GM18873 (cell line): ENCODE measurements around the gene FAM89B.

Experiments
- ATAC-seq: cut with Tn5 transposase; IDR thresholded peaks from one replicate; pipeline ENCODE4 v1.9.1; 2021; ENCODE audit warnings: mild to moderate bottlenecking, moderate library complexity, moderate number of reproducible peaks; ENCODE audit not compliant: unreplicated experiment, low FRiP score

FAM89B gene

DNA sequence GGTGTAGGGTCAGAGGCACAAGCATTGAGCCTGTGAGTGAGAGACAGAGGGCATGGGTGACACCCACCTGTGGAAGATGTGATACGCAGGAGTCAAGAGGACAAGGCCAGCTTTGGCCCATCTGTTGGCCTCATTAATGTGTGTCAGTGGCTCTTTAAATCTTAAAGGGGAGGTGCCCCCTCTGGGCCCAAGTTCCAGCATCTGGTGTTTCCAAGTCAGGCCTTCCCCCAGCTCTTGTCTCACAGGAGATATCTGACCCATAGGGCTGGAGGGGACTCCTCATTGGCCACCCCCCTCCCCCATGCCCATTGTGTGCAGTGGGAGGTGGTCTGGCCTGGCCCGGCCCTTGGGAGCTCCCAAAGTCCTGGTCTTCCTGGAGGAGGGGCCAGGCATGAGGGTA is 14.3 kb downstream of the FAM89B start:
- ATAC-seq = no peak

DNA sequence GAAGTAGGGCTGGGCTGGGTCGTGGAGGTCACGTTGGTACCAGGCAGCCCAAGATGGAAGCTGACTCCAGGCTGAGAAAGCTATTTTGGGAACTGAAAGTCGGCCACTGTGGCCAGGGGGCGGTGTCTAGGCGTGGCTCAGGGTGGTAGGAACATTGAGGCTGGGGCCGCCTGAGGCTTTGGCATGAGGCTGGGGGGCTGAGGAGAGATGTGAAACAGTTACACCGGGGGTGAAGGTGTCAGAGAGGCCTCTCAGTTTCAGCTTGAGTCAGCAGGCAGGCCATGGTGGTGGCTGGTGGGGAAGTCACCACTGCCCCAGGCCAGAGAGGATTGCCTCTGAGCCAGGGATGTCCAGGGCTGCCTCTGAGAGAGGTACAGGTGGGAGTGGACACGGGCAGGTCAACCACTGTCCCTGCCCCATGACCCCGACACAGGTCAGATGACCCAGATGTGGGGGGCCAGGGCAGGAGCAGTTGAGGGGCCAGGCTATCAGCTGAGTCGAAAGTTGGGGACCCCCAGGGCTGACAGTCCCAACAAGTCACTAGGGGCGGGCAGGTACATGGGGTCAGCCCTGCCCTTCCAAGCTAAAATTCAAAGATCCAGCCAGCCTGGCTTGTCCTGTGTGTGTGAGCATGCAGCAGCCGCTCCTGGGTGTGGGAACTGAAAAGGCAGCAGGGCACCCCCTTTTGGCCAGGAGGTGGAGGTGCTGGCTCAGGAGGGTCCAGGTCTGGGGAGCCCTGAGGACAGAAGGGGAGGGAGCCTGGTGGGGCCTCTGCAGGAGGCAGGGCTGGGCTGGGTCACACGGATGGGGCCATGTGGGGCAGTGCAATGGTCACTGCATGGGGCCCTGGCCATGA is 16.1 kb downstream of the FAM89B start:
- peak; percentile 74 for ATAC-seq

DNA sequence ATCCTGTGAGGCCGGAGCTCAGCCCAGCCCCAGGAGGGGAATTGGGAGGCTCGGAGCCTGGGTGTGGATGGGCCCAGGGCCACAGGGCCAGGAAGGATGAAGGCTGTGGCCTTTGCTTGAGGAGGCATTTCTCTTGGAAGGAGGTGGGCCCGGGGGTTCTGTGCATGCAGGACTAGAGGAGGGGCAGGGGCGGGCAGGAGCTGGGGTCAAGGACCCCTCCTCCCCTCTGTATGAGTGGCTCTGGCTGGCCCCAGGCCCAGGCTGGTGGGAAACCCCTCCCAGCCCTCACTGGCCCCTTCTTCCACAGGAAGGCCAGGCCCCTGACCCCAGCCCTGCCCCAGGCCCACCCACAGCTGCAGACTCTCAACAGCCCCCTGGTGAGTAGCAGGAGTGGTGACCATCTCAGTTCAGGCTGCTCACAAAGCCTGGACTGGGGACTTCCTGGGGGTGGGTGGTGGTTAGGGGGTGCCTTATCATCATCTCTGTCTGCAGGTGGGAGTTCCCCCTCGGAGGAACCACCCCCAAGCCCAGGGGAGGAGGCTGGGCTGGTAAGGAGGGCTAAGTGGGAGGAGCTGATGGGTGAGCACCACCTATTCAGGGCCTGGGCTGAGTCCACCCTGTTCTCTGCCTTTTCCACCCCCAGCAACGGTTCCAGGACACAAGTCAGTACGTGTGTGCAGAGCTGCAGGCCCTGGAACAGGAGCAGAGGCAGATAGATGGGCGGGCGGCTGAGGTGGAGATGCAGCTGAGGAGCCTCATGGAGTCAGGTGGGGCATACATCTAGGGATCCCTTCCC is 17.3 kb downstream of the FAM89B start:
- no peak for ATAC-seq

DNA sequence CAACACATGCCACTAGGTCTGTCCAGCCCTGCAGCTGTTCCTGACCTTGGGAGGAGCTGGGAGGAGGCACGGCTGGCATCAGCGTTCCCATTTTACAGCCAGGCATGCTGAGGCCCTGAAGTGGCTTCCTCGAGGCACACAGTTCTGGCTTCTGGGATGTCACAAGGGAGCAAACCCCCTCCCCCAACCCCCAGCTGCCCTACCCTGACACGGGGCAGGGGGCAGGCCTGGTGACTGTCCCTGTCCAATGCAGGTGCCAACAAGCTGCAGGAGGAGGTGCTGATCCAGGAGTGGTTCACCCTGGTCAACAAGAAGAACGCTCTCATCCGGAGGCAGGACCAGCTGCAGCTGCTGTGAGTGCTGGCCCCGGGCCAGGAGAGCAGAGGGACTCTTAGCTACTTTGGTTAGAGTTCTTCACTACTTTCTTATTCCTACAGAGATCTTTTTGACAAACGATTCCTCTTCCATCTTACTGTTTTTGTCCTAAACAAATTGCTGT is 18.0 kb downstream of the FAM89B start:
- no peak for ATAC-seq

DNA sequence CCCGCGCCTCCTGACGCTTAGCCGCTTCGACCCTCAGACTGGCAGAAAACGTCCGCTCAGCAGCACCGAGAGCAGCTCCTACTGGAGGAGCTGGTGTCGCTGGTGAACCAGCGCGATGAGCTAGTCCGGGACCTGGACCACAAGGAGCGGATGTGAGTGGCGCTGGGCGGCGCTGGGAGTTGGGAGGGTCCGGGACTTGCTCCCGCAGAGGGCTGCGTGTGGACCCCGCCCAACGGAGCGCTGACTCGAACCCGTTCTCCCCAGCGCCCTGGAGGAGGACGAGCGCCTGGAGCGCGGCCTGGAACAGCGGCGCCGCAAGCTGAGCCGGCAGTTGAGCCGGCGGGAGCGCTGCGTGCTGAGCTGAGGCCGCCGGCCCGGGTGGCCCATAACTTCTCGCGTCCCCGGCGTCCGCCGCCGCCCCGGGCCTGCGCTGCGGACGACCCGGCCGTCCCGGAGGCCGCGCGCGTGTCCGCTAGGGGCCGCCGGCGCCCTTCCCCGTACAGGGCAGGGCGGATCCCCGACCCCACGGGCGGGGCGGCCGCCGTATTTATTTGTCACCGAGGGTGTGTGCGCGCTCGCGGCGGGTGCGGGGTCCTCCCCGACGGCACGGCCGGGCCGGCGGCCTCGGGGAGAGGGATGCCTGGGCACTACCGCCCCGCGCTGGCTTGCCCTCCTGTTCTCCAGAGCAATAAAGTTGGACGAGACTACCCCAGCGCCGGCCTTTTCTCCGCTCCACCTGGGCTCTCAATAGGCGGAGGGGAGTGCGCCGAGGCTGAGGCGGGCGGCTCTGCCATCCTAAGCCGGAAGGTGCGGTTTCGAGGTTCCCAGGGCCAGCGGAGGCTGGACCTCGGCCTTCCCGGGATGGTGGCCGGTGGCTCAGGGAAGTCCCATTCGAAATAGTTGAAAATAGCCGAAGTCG is 19.9 kb downstream of the FAM89B start:
- no peak for ATAC-seq

DNA sequence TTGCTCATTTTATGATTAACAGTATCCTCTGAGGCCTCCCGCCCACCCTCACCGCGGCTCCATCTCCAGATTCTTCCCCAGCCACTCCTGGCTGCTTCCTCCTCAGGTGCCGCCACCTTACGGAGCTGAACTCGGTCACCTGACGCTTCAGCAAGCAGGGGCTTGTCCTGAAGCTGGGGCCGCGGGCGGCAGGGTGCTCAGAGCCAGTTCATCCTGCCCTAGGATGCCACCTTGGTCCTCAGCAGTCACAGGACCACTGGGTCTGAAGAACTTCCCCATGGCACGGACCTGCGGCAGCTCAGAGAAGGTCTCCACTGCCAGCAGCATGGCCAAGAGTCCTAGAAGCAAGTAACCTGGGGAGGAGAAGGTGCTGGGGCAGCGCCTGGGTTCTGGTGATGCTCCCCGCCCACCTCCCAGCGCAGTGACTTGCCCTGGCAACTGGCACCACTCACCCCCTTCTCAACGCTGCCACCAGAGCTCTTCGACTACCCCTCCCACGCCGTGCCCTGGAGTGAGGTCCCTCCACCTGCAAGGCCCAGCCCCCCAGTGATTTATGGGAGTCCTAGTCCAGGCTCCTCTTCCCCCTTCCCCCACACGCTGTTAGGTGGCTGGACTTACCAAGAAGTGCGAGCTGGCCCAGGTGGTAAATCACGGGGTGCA is 20.6 kb downstream of the FAM89B start:
- ATAC-seq = no peak

DNA sequence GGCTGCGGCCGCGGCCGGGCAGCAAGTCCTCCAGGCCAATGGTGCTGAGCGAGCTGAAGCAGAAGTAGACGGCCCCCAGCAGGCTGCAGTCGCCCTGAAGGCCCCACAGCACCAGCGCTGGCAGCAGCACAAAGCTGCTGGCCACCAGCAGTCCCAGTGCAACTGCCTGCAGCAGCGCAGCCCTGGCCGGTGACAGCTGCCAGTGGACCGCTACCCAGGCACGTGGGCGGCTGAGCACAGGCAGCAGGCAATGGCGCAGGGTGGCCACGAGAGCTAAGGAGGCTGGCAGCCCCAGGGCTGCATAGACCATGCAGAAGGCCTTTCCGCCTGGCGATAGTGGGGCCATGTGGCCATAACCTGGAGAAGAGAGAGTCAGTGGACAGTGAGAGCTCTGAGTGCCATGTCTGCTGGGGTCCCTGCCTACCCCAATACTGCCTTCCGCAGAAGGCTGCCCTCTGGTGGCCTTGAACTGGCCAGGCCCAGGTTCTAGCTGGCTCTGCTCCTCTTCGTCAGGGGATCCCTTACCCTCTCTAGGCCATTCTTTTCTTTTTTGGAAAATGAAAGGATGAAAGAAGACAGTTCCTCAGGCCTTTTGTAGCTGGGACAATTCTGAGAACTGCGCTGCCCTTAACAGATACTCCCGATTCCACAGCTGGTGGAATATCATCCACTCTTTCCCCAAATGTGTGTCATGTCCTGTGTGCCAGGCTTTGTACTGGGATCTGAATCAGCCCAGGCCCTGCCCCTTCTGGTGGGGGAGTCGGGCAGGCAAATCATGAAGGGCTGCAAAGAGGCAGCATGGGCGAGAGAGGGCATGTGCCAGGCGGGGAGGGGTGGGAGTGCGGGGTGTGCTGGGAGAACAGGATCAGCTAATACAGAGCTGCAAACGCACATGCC is 21.4 kb downstream of the FAM89B start:
- no peak for ATAC-seq

DNA sequence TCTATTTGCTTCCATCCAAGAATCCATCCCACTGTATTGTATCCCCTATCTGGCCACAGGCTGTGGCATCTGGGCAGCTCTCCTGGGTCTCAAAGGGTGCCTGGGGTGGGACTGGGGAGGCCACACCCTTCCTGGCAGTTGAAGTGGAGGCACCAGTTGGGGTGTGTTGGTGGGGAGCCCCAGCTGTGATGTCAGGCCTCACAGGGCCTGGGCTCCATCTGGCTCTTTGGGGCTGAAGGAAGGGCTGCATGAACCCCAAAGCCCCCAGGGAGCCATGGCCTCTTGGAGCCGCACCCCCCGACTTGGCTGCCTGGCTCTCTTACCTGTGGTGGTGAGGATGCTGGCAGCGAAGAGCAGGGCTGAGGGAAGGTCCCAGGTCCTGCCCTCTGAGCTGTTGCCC is 22.8 kb downstream of the FAM89B start:
- no peak for ATAC-seq

DNA sequence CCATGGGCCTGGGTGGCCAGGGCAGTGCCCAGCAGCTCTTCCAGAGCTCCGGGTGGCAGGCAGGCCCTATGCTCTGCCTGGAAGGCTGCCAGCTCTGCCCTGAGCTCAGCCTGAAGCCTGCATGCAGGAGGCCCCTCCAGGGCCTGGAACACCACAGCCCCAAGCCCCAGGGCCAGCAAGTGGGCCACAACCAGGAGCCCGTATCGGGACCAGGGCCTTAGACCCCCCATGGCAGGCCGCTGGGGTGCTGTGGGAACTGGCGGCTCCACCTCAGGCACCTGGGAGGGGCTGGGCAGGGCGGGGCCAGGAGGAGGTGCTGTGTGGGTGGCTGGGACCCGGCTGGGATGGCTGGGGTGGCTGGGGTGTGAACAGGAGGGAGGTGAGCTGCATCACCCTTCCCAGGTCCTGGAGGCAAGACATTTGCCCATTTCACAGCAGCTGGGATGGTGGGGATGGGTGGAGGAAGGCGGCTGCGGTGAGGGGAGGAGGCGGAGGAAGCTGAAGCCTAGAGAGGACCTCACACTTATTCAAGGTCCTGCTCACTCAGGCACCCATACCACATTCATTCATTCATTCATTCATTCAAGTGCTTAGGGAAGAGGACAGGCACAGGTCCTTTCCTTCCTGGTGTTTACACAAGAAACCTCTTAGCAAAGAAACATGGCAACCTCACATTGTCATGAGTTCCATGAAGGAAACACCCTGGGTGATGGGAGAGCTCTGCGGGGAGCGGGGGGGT is 23.4 kb downstream of the FAM89B start, which contains the start of gene KCNK7:
Gene KCNK7 (minus strand): TSS at position 258 of the 739 bp plus-strand sequence. CDS start 28 bp downstream, at position 230.
- ATAC-seq = no peak

DNA sequence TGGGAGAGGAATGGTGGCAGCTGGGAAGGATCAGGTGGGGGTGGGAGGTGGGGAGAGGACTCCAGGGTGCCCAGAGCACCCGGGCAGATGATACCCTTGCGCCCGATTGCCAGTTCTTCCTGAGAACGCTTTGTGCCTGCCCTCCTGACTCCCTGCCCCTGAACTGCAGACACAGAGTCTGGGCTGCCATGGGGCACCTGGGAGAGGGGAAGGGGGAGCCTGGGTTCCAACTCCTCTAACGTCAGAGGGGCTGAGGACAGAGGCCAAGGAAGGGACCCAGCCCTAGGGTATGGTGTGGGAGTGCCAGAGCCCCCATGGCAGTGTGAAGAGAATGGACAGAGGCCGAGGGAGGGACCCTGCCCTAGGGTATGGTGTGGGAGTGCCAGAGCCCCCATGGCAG is 24.2 kb downstream of the FAM89B start:
- no peak for ATAC-seq

DNA sequence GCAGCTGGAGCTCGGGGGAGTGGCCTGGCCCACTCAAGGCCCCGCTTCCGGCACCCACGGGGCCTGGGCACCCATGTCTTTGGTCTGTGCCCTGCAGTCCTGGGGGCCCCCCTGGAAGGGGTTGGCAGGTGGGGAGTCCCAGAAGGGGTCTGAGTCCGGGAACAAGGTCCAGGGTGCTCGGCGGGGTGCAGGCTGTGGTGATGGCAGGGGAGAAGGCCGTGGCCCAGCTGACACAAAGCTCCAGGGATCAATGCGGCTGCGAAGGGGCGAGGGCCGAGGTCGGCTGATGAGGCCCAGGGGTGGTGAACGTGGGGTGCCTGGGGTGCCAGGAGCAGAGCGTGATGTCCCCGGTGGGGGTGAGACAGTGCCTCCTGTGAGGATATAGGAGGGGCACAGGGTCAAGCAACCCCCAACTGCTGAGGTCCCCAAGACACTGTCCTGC is 25.9 kb downstream of the FAM89B start:
- ATAC-seq = no peak

DNA sequence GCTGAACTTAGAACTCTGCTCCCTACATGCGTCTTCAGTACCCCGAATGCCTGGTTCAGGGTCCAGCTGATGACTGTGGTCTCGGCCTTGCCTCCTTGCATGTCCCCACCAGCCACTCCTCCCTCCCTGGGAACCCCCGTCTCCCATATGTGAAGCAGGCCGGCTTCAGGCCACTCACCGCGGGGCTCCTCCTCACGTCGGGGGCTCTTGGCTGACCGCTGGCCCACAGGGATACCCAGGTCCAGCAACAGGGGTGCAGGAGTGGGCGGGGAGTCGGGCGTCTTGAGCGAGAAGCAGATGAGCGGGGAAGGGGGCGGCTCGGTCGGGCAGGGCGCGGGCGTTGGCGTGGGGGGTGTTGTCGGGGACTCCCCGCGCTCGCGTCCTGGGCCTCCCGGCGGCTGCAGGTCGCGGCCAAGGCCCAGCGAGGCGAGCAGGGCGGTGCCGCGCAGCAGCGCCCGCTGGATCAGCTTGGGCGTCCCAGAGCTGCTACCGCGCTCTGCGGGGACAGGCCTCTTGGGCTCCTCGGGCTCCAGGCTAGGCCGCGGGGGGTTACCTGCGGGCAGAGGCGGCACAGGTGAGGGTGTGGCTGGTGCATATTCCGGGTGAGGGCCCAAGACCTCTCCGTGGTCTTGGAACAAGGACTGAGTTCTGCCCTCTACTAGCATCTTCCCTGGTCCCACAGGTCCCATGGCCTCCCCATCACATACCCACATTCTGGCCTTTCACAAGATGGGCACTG is 27.0 kb downstream of the FAM89B start:
- no peak for ATAC-seq

DNA sequence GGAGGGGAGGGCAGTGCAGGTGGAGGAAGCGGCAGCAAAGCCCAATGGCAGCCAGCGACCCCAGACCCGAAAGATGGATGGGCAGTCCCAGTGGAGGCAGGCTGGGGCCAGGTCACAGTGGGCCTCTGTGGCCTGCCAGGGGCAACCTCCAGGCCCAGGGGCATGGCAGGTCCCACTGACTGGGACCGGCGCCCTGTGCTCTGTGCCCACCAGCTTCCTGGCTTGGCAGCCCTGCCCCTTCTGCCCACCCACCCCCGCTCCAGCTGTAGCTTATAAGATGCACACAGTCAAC is 27.6 kb downstream of the FAM89B start:
- ATAC-seq = no peak

DNA sequence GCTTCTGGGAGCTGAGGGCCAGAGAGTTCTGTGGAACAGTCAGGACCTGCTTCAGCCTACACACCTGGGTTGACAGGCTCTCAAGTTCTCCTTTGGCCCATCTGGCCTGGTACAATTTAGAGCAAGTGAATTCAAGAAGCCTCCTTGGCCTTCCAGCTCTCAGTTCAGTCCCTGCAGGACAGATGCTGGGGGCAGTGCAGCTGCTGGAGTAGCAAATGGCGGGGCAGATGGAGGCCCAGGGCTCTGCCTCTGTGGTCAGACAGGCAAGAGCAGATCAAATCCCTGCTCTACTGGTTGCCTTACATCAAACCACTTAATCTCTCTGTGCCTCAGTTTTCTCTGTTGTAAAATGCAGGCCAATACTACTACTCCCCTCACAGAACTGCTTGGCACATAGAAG is 31.9 kb downstream of the FAM89B start:
- no peak for ATAC-seq

DNA sequence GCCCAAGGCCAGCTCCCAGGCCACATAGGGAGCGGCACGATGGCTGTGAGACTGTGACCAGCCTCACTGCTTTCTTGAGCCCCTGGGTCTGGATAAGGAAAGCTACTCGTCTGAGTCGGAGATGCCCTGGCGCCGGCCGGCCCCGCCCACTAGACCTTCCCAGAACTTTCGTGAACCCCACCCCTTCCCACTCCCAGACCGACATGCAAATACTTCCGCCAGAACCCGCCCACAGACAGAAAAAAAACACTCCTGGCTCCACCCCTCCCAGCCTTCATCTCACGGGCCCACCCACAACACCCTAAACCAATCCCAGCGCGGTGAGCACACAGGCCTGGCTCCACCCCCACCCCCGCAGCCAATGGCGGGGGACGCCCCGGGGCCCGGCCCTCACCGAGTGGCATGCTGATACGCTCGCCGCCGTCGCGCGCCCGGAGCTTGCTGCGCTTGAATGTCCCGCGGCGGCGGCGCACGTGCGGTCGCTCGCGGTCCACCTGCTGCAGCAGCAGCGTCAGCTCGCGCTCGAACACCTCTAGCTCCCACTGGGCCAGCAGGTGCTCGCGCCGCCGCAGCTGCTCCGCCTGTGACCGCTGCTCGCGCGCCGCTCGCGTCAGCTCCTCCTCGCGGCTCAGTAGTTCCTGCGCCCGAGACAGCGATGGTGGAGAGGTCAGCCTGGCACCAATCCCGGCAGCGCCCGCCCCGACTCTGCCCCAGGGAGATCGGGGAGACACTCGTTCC is 34.7 kb downstream of the FAM89B start:
- no peak for ATAC-seq

DNA sequence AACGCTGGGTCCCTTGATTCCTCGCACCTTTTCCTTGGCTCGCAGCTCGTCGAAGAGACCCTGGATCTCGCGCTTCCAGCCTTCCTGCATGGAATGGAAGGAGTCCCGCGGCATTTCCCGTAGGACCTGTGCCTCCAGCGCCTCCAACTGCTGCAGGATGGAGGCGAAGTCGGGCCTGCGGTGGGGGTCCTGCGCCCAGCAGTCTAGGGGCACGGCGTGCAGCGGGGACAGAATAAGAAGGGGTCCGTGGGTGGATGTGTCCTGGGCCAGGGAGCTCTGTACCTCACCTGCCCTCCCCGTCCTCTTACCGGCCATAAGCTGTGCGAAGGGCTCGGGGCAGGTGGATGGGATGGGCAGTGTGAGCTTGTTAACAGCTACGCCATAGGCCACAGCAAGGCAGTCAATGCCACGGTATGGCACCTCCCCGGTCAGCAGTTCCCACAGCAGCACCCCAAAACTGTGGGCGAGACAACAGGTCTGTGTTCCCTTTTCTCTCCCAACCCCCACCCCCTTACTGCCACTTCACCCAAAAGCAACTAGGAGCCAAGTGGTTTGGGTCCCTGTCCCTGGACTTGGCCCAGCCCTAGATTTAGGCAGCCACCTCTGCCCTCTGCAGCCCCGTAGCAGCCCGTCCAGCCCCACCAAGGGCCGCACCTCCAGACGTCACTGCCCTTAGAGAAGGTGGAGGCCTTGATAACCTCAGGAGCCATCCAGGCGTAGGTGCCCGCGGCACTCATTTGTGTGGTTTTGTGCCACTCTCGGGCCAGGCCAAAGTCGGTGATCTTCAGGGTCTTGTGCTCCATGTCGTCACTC is 35.5 kb downstream of the FAM89B start:
- ATAC-seq = no peak
